ENCODE results near the gene LARGE1. TPM values are rescaled to one million over a fixed set of nuclear protein-coding genes. Genes with fewer than 3 reads are reported as not detected.

Gene LARGE1
- total and polyA plus RNA-seq, 2 experiments from 2014 or later = 1.5 to 12.8 TPM

DNA sequence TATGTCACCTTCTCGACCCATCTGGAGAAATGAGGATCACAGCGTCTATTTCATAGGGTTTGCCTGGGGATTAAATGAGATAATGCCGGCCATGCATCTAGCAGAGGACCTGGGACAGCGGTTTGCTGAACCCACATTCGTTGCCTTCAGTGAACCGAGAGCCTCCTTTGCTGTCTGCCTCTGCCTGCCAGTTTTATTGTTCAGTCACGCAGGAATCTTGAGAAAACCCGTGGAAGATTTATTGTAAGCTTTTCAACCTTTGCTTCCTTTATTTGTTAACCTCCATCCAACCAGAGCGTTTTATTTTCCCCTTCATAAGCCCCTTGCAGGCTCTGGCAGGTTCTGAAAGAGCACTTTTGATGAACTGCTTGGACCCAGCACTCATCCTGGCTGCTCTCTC lies 659.8 kb downstream of the LARGE1 start:
- WGBS, 2 experiments (ENCODE audit: low coverage in 1 of 2, low lambda C conversion rate in 2 of 2, missing lambda C conversion rate in 2 of 2) = 57 to 58% methylated on average over 9 of the region's 9 CpGs
- peaks cover 8% of the 10 kb centered on the region for H3K27me3 ChIP-seq (replicated peaks; ENCODE audit: insufficient read depth)
- H3K4me1 ChIP-seq (ENCODE audit: insufficient read depth) = no peaks in the 10 kb centered on the region
- no peak overlapping the region for H3K4me2 ChIP-seq (ENCODE audit: unreplicated experiment)
- no peaks in the 10 kb centered on the region for H4K20me1 ChIP-seq (ENCODE audit: insufficient read depth)
- in situ Hi-C loops (cut with MboI) = no loop called here
- no peaks in the 10 kb centered on the region for H3K79me2 ChIP-seq (ENCODE audit: insufficient read depth)
- H3K9me2 ChIP-seq (ENCODE audit: insufficient read depth) = no peaks in the 10 kb centered on the region
- H3K4me3 ChIP-seq = no peak overlapping the region
- no peak overlapping the region for H3K9ac ChIP-seq
- no peak for DNase-seq
- no peak for TF ChIP-seq EZH2 (IDR thresholded peaks at IDR 0.05; ENCODE audit: insufficient read depth, poor library complexity, severe bottlenecking)
- TF ChIP-seq EZH2phosphoT487 (IDR thresholded peaks at IDR 0.05; ENCODE audit: insufficient read depth, low read depth) = no peak
- no peaks in the 10 kb centered on the region for H3F3A ChIP-seq (ENCODE audit: insufficient read depth)
- no peak overlapping the region for H2AFZ ChIP-seq
- no peaks in the 10 kb centered on the region for H3K9me3 ChIP-seq (ENCODE audit: low read depth)
- no peaks in the 10 kb centered on the region for H3K36me3 ChIP-seq (ENCODE audit: low read depth)
- no peak overlapping the region for H3K27ac ChIP-seq

GRCh38 chr22:33255791-33256190 lies 664.5 kb downstream of the LARGE1 start:
- H3K36me3 ChIP-seq (ENCODE audit: low read depth) = no peaks in the 10 kb centered on the region
- H4K20me1 ChIP-seq (ENCODE audit: insufficient read depth) = no peaks in the 10 kb centered on the region
- WGBS, 2 experiments (ENCODE audit: low coverage in 1 of 2, low lambda C conversion rate in 2 of 2, missing lambda C conversion rate in 2 of 2) = 1 to 2% methylated on average over 4 of the region's 4 CpGs
- H3K27ac ChIP-seq = no peak overlapping the region
- H2AFZ ChIP-seq = no peak overlapping the region
- peaks cover 12% of the 10 kb centered on the region for H3K27me3 ChIP-seq (replicated peaks; ENCODE audit: insufficient read depth)
- no peak overlapping the region for H3K4me2 ChIP-seq (ENCODE audit: unreplicated experiment)
- no peak overlapping the region for H3K4me3 ChIP-seq
- H3F3A ChIP-seq (ENCODE audit: insufficient read depth) = no peaks in the 10 kb centered on the region
- in situ Hi-C loops (cut with MboI) = no loop called here
- no peak overlapping the region for H3K9ac ChIP-seq
- no peaks in the 10 kb centered on the region for H3K9me2 ChIP-seq (ENCODE audit: insufficient read depth)
- TF ChIP-seq EZH2 (IDR thresholded peaks at IDR 0.05; ENCODE audit: insufficient read depth, poor library complexity, severe bottlenecking) (no peak), EZH2phosphoT487 (IDR thresholded peaks at IDR 0.05; ENCODE audit: insufficient read depth, low read depth) (no peak)
- no peak for DNase-seq
- no peaks in the 10 kb centered on the region for H3K79me2 ChIP-seq (ENCODE audit: insufficient read depth)
- H3K4me1 ChIP-seq (ENCODE audit: insufficient read depth) = no peaks in the 10 kb centered on the region
- H3K9me3 ChIP-seq (ENCODE audit: low read depth) = no peaks in the 10 kb centered on the region

DNA sequence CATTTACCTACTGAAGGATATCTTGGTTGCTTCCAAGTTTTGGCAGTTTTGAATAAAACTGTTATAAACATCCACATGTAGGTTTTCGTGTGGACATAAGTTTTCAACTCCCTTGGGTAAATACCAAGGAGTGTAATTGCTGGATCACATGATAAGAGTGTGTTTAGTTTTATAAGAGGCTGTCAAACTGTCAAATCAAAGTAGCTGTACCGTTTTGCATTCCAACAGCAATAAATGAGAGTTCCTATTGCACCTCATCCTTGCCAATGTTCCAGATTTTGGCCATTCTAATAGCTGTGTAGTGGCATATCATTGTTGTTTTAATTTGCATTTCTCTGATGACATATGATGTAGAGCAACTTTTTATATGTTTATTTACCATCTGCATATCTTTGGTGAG lies 671.3 kb downstream of the LARGE1 start:
- Histone ChIP-seq H3F3A (ENCODE audit: insufficient read depth) (no peaks in the 10 kb centered on the region), H3K79me2 (ENCODE audit: insufficient read depth) (no peaks in the 10 kb centered on the region), H3K9ac (no peak overlapping the region), H3K4me1 (ENCODE audit: insufficient read depth) (no peaks in the 10 kb centered on the region), H3K27me3 (replicated peaks; ENCODE audit: insufficient read depth) (no peaks in the 10 kb centered on the region; the same call in none of the 2 replicates), H3K4me2 (ENCODE audit: unreplicated experiment) (no peak overlapping the region), H3K36me3 (ENCODE audit: low read depth) (no peaks in the 10 kb centered on the region), H3K27ac (no peak overlapping the region), H4K20me1 (ENCODE audit: insufficient read depth) (no peaks in the 10 kb centered on the region), H3K9me2 (ENCODE audit: insufficient read depth) (no peaks in the 10 kb centered on the region), H3K9me3 (ENCODE audit: low read depth) (no peaks in the 10 kb centered on the region), H2AFZ (no peak overlapping the region), H3K4me3 (no peak overlapping the region)
- in situ Hi-C loops (cut with MboI) = loop anchor here (10.0 kb wide), 1 partner anchor 64 kb away; no protein-coding TSS in a partner anchor
- no peak for TF ChIP-seq EZH2phosphoT487 (IDR thresholded peaks at IDR 0.05; ENCODE audit: insufficient read depth, low read depth)
- no peak for TF ChIP-seq EZH2 (IDR thresholded peaks at IDR 0.05; ENCODE audit: insufficient read depth, poor library complexity, severe bottlenecking)
- no peak for DNase-seq
- 13 to 14% methylated on average over 2 of the region's 2 CpGs for WGBS, 2 experiments (ENCODE audit: low coverage in 1 of 2, low lambda C conversion rate in 2 of 2, missing lambda C conversion rate in 2 of 2)

GRCh38 chr22:33247758-33248157 lies 672.5 kb downstream of the LARGE1 start:
- Histone ChIP-seq H3K4me3 (no peak overlapping the region), H4K20me1 (ENCODE audit: insufficient read depth) (no peaks in the 10 kb centered on the region), H3K79me2 (ENCODE audit: insufficient read depth) (no peaks in the 10 kb centered on the region), H3K4me1 (ENCODE audit: insufficient read depth) (no peaks in the 10 kb centered on the region), H3K4me2 (ENCODE audit: unreplicated experiment) (no peak overlapping the region), H3K9ac (no peak overlapping the region), H3K9me2 (ENCODE audit: insufficient read depth) (no peaks in the 10 kb centered on the region), H3F3A (ENCODE audit: insufficient read depth) (no peaks in the 10 kb centered on the region), H2AFZ (no peak overlapping the region), H3K36me3 (ENCODE audit: low read depth) (no peaks in the 10 kb centered on the region), H3K9me3 (ENCODE audit: low read depth) (no peaks in the 10 kb centered on the region), H3K27me3 (replicated peaks; ENCODE audit: insufficient read depth) (no peaks in the 10 kb centered on the region; the same call in none of the 2 replicates), H3K27ac (no peak overlapping the region)
- peak; percentile 59 for DNase-seq
- in situ Hi-C loops (cut with MboI) = loop anchor here (10.0 kb wide), 1 partner anchor 63 kb away; no protein-coding TSS in a partner anchor
- WGBS, 2 experiments (ENCODE audit: low coverage in 1 of 2, low lambda C conversion rate in 2 of 2, missing lambda C conversion rate in 2 of 2) = 16 to 25% methylated on average over 2 of the region's 2 CpGs
- TF ChIP-seq EZH2phosphoT487 (IDR thresholded peaks at IDR 0.05; ENCODE audit: insufficient read depth, low read depth) (no peak), EZH2 (IDR thresholded peaks at IDR 0.05; ENCODE audit: insufficient read depth, poor library complexity, severe bottlenecking) (no peak)

GRCh38 chr22:33242078-33242477 lies 678.2 kb downstream of the LARGE1 start:
- DNase-seq = no peak
- TF ChIP-seq EZH2 (IDR thresholded peaks at IDR 0.05; ENCODE audit: insufficient read depth, poor library complexity, severe bottlenecking) (no peak), EZH2phosphoT487 (IDR thresholded peaks at IDR 0.05; ENCODE audit: insufficient read depth, low read depth) (no peak)
- Histone ChIP-seq H3K27ac (no peak overlapping the region), H3K4me1 (ENCODE audit: insufficient read depth) (no peaks in the 10 kb centered on the region), H3K36me3 (ENCODE audit: low read depth) (no peaks in the 10 kb centered on the region), H3K4me3 (no peak overlapping the region), H2AFZ (no peak overlapping the region), H3K9me2 (ENCODE audit: insufficient read depth) (no peaks in the 10 kb centered on the region), H3K27me3 (replicated peaks; ENCODE audit: insufficient read depth) (no peaks in the 10 kb centered on the region), H3K9me3 (ENCODE audit: low read depth) (no peaks in the 10 kb centered on the region), H3K9ac (no peak overlapping the region), H3K79me2 (ENCODE audit: insufficient read depth) (no peaks in the 10 kb centered on the region), H4K20me1 (ENCODE audit: insufficient read depth) (no peaks in the 10 kb centered on the region), H3F3A (ENCODE audit: insufficient read depth) (no peaks in the 10 kb centered on the region), H3K4me2 (ENCODE audit: unreplicated experiment) (no peak overlapping the region)
- in situ Hi-C loops (cut with MboI) = loop anchor here (10.0 kb wide), 1 partner anchor 57 kb away; no protein-coding TSS in a partner anchor

Data from GM23248 (cell line).